Measurements from ENCODE around the gene FAM193B.

DNA sequence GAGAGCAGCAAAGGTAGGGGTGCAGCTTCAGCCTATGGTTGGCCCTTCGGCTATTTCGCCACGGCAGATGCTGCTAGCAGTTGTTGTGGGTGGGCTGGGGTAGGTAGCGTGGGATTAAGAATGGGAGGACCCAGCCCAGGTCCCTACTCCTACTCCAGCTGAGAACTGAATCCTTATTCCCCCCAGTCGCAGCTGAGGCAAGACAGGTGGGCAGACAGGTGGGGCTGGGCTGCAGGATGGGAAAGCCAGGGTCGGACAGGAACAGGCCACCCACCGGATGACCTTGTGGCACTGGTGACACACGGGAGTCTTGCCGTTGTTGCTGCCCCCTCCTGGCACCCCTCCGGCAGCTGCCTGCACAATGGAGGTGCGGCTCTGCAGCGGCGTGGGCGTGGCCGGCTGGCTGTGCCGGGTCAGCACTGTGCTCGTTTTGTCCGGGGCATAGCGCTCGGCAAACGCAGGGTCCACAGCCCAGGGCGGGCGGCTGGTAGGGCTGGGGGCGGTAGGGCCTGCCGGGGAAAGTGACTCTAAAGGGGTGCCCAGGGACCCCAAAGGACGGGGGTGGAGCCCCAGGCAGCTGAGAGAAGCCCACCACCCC is 65.1 kb downstream of the FAM193B start:
- TF ChIP-seq POLR2AphosphoS5 (IDR thresholded peaks at IDR 0.05; ENCODE audit: low read depth, low read length) (no peak), TAF1 (IDR thresholded peaks at IDR 0.05; ENCODE audit: borderline replicate concordance, insufficient read depth, low read length) (no peak), SIN3A (IDR thresholded peaks at IDR 0.05; ENCODE audit: borderline replicate concordance, insufficient read depth, low read length) (no peak)
